Osteoblast (primary cell): ENCODE results near the gene PML. TPM values are rescaled to one million over a fixed set of nuclear protein-coding genes. Genes with fewer than 3 reads are reported as not detected.

Source experiments
- DNase-seq: peaks from one replicate; pipeline ENCODE4 v3.0.0; 2011; ENCODE audit warnings: low spot score, mixed read lengths; ENCODE audit not compliant: insufficient read length; ENCODE audit errors: missing footprints
- H2AFZ ChIP-seq: 2 replicates; pipeline ENCODE4 v1.6.0; 2011; ENCODE audit warnings: mild to moderate bottlenecking, low read length
- H3K27ac ChIP-seq: 2 replicates; pipeline ENCODE4 v1.5.1; 2011; ENCODE audit warnings: mild to moderate bottlenecking, low read depth, low read length, moderate library complexity
- H3K27me3 ChIP-seq: 2 replicates; pipeline ENCODE4 v1.6.0; 2012; ENCODE audit warnings: mild to moderate bottlenecking, control low read depth, inconsistent platforms, low read length, moderate library complexity; ENCODE audit not compliant: insufficient read depth
- H3K36me3 ChIP-seq: 2 replicates; pipeline ENCODE4 v1.5.1; 2011; ENCODE audit warnings: mild to moderate bottlenecking, low read length, control low read depth, moderate library complexity; ENCODE audit not compliant: insufficient read depth
- H3K4me1 ChIP-seq: 2 replicates; pipeline ENCODE4 v1.5.1; 2011; ENCODE audit warnings: mild to moderate bottlenecking, low read length, control low read depth, moderate library complexity; ENCODE audit not compliant: insufficient read depth
- H3K4me2 ChIP-seq: 2 replicates; pipeline ENCODE4 v1.6.0; 2011; ENCODE audit warnings: mild to moderate bottlenecking, low read length; ENCODE audit not compliant: insufficient read depth
- H3K4me3 ChIP-seq: fragments of 200-600 bp; sonication (generic); 3 replicates; pipeline ENCODE4 v1.5.1; 2012; ENCODE audit warnings: mild to moderate bottlenecking, low read length, inconsistent platforms; ENCODE audit not compliant: insufficient read depth
- H3K79me2 ChIP-seq: 2 replicates; pipeline ENCODE4 v1.6.0; 2012; ENCODE audit warnings: mild to moderate bottlenecking, low read length, control low read depth, inconsistent platforms; ENCODE audit not compliant: insufficient read depth
- H3K9me3 ChIP-seq: 2 replicates; pipeline ENCODE4 v1.5.1; 2011; ENCODE audit warnings: low read depth, low read length, control low read depth
- H4K20me1 ChIP-seq: 2 replicates; pipeline ENCODE4 v1.6.0; 2012; ENCODE audit warnings: mild to moderate bottlenecking, low read length, control low read depth; ENCODE audit not compliant: insufficient read depth
- total RNA-seq: library from RNA; depleted of rRNA; stranded (reverse); fragments of >200 nt; gene quantifications from 2 replicates; pipeline ENCODE4 v1.2.3, GENCODE V29; 2012
- TF ChIP-seq, protein P1 (sequence below): IDR thresholded peaks from 2 replicates; pipeline ENCODE4 v1.5.1; 2011; ENCODE audit warnings: mild to moderate bottlenecking, low read depth, low read length, moderate library complexity; ENCODE audit errors: extremely low read depth

The PML gene
- total RNA-seq, 1 donor, result 46.7 TPM

DNA sequence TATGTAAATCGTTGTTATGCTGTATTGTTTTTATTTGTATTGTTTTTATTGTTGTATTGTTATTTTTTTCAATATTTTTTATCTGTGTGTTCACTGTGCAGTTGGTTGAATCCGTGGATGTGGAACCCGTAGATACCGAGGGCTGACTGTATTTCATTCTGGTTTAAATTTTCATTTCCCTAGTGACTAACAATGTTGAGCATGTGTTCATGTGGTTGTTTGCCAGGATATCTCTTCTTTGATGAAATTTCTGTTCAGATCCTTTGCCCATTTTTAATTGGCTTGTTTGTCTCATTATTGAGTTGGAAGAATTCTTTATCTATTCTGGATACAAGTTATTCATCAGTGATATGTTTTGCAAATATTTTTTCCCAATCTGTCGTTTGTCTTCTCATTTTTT is 32.1 kb upstream of the PML start:
- TF ChIP-seq, protein P1, sequence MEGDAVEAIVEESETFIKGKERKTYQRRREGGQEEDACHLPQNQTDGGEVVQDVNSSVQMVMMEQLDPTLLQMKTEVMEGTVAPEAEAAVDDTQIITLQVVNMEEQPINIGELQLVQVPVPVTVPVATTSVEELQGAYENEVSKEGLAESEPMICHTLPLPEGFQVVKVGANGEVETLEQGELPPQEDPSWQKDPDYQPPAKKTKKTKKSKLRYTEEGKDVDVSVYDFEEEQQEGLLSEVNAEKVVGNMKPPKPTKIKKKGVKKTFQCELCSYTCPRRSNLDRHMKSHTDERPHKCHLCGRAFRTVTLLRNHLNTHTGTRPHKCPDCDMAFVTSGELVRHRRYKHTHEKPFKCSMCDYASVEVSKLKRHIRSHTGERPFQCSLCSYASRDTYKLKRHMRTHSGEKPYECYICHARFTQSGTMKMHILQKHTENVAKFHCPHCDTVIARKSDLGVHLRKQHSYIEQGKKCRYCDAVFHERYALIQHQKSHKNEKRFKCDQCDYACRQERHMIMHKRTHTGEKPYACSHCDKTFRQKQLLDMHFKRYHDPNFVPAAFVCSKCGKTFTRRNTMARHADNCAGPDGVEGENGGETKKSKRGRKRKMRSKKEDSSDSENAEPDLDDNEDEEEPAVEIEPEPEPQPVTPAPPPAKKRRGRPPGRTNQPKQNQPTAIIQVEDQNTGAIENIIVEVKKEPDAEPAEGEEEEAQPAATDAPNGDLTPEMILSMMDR, result no peak
- Histone ChIP-seq H3K9me3 (no peaks in the 10 kb centered on the region), H3K79me2 (no peaks in the 10 kb centered on the region), H3K4me3 (no peak overlapping the region), H3K36me3 (no peaks in the 10 kb centered on the region), H3K4me2 (no peak overlapping the region), H2AFZ (no peak overlapping the region), H4K20me1 (no peaks in the 10 kb centered on the region), H3K4me1 (peaks cover 45% of the 10 kb centered on the region), H3K27ac (no peak overlapping the region), H3K27me3 (no peaks in the 10 kb centered on the region)
- DNase-seq, result no peak

DNA sequence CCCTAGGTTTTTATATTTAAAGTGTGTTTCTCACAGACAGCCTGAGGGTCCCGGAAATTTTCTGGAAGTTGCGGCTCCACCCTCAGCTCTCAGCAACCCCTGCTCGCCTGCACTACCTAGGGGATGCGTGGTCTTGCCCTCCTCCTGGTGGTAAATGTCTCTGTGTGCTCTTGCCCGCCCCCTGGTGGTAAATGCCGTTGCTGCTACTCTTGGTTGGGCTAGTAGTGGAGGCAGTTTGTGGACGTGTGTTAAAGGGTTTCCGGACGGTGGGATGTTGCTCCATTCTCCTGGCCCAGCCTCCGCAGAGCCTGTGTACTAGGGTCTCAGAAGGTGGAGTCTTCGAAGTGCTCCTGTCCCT is 29.8 kb upstream of the PML start:
- Histone ChIP-seq H4K20me1 (no peaks in the 10 kb centered on the region), H2AFZ (peak overlapping the region; percentile 89), H3K27ac (peak overlapping the region; percentile 40), H3K27me3 (no peaks in the 10 kb centered on the region), H3K4me2 (peak overlapping the region; percentile 78), H3K4me3 (peak overlapping the region; percentile 51), H3K36me3 (no peaks in the 10 kb centered on the region), H3K79me2 (no peaks in the 10 kb centered on the region), H3K9me3 (no peaks in the 10 kb centered on the region), H3K4me1 (peaks cover 27% of the 10 kb centered on the region)
- TF ChIP-seq, protein P1, result peak; percentile 98
- DNase-seq, result peak; percentile 90

DNA sequence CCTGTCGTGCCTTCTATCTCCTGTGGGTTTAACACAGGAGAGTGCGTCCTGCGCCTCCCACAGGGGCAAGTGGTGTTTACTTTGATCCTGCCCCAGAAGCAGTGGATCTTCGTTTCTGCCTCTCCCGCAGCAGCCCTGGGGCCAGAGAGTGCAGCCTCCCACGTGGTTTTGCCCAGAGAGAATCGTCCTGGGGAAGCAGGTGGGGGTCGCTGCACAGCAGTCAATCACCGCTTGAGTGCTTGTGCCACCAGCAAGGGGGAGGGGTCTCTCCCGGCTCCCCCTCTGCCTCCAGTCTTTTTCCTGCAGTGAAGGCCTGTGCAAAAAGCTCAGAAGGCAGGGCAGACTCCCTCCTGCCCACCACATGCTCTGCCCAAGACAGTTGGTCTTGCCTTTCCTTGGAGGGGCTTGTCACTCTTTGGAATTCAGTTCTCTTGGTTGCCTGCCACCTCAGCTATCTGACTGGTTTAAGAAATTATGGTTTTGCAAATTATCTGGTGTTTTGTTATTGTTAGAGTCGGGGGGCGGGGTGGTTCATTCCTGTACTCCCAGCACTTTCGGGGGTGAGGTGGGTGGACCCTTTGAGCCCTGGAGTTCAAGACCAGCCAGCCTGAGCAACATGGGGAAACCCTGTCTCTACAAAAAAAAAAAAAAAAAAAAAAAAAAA is 29.3 kb upstream of the PML start:
- DNase-seq, result no peak
- no peaks in the 10 kb centered on the region for H3K79me2 ChIP-seq
- H3K36me3 ChIP-seq, result no peaks in the 10 kb centered on the region
- H3K4me2 ChIP-seq, result peak overlapping the region; percentile 78
- H2AFZ ChIP-seq, result peak overlapping the region; percentile 89
- H4K20me1 ChIP-seq, result no peaks in the 10 kb centered on the region
- no peaks in the 10 kb centered on the region for H3K9me3 ChIP-seq
- H3K27me3 ChIP-seq, result no peaks in the 10 kb centered on the region
- peak overlapping the region; percentile 51 for H3K4me3 ChIP-seq
- TF ChIP-seq, protein P1, result peak; percentile 4
- H3K27ac ChIP-seq, result peak overlapping the region; percentile 40
- peaks cover 27% of the 10 kb centered on the region for H3K4me1 ChIP-seq

DNA sequence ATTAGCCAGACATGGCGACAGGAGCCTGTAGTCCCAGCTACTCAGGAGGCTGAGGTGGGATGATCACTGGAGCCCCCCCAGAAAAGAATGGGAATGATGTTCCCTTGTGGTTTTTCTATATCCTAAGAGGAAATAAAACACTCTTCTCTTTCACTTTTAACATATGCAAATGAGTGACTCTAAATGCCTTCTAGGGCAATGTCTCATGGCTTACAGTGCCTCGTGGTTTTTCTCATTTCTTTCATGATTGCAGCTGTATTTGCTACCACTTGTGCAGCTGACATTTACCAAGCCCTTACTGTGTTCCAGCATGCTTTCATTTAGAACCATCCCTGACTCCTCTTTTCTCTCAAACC is 28.8 kb upstream of the PML start:
- Histone ChIP-seq H3K4me3 (no peak overlapping the region), H3K79me2 (no peaks in the 10 kb centered on the region), H3K27ac (peak overlapping the region; percentile 40), H3K36me3 (no peaks in the 10 kb centered on the region), H4K20me1 (no peaks in the 10 kb centered on the region), H3K4me2 (peak overlapping the region; percentile 78), H3K27me3 (no peaks in the 10 kb centered on the region), H3K9me3 (no peaks in the 10 kb centered on the region), H3K4me1 (peaks cover 27% of the 10 kb centered on the region), H2AFZ (no peak overlapping the region)
- DNase-seq, result no peak
- TF ChIP-seq, protein P1, result no peak
